ENCODE results near the gene MPST.

DNA sequence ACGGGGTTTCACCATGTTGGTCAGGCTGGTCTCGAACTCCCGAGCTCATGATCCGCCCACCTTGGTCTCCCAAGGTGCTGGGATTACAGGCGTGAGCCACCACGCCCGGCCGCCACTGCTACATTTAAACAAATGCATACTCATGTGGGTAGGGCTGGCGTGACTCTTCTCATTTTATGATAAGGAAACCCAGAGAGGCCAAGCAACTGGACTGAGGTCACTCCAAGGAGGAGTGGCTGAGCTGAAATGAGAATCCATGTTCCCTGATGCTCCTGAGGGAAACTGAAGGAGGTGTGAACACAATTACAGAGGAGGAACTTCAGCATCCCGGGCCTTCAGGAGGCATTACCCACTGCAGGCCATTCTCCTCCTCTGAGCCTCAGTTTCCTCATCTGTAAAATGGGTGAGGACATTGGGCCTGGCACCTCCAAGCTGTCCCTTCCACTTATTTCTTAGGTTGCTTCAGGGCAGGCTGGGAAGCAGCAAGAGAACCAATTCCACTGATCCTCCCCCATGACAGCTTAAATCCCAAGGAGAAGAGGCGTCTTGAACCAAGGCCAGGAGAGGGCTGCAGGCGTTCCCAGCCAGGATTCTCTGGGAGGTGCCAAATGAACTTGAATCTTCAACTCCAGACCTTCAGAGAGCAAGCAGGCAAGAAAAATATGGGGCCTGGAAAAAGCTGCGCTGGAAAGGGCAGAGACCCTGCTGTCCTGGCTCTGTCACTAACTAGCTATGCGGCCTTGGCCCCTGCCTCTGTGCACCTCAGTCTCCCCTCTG, 3.2 kb upstream of the MPST start:
- TF ChIP-seq, protein P1, sequence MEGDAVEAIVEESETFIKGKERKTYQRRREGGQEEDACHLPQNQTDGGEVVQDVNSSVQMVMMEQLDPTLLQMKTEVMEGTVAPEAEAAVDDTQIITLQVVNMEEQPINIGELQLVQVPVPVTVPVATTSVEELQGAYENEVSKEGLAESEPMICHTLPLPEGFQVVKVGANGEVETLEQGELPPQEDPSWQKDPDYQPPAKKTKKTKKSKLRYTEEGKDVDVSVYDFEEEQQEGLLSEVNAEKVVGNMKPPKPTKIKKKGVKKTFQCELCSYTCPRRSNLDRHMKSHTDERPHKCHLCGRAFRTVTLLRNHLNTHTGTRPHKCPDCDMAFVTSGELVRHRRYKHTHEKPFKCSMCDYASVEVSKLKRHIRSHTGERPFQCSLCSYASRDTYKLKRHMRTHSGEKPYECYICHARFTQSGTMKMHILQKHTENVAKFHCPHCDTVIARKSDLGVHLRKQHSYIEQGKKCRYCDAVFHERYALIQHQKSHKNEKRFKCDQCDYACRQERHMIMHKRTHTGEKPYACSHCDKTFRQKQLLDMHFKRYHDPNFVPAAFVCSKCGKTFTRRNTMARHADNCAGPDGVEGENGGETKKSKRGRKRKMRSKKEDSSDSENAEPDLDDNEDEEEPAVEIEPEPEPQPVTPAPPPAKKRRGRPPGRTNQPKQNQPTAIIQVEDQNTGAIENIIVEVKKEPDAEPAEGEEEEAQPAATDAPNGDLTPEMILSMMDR (IDR thresholded peaks at IDR 0.05): no peak
- TF ChIP-seq POLR2A (IDR thresholded peaks at IDR 0.05): peak in 1 of 2 donors; percentile 12

All from adrenal gland (tissue), 5 donors.